IPS DF 6.9 (cell line): Measurements from ENCODE around the gene NKIRAS1.
"Not testable (repeated sequence)": the region's sequence is repeated elsewhere in the genome, so short reads cannot be mapped to it uniquely, and the experiment has no call there.

Source experiments
- DNase-seq: peaks from one replicate; pipeline ENCODE4 v3.0.0-alpha.2; 2013; ENCODE audit warnings: low read depth, low spot score
- H3K27ac ChIP-seq: one replicate; pipeline ENCODE4 v1.5.1; 2013; ENCODE audit warnings: low read length, control low read depth
- H3K27me3 ChIP-seq: 2 replicates; pipeline ENCODE4 v1.6.1; 2013; ENCODE audit warnings: mild to moderate bottlenecking, low read length; ENCODE audit not compliant: control insufficient read depth, insufficient read depth
- H3K36me3 ChIP-seq: 2 replicates; pipeline ENCODE4 v1.6.1; 2013; ENCODE audit warnings: low read length; ENCODE audit not compliant: control insufficient read depth, insufficient read depth
- H3K4me1 ChIP-seq: 2 replicates; pipeline ENCODE4 v1.6.1; 2013; ENCODE audit warnings: low read length; ENCODE audit not compliant: control insufficient read depth, insufficient read depth
- H3K4me3 ChIP-seq: 2 replicates; pipeline ENCODE4 v1.5.1; 2013; ENCODE audit warnings: mild to moderate bottlenecking, low read length
- H3K9me3 ChIP-seq: 2 replicates; pipeline ENCODE4 v1.6.1; 2013; ENCODE audit warnings: low read length, inconsistent platforms; ENCODE audit not compliant: control insufficient read depth, insufficient read depth
- WGBS: extraction: QIAGEN DNeasy Blood & Tissue Kit; methylation state at CpG from one replicate; pipeline ENCODE4 v1.1.7; 2013; ENCODE audit warnings: mixed read lengths, missing lambda C conversion rate; ENCODE audit not compliant: insufficient read length, insufficient coverage; 5-methylcytosine and 5-hydroxymethylcytosine counted together

Gene NKIRAS1

DNA sequence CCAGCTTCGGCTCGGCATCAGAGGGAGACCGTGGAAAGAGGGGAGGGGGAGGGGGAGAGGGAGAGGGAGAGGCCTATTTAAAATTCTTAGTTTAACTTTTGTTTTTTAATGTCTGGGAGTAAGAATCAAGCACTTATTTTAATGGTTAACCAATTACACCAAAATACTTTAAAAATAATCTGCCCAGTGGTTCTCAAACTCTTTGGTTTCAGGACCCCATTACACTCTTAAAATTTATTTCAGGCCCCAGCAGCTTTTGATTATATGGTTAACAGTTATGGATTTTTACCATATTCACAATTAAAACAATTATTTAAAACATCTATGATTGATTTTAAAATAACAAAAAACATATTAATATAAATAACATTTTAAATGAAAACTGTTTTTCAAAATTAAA lies 44.5 kb downstream of the NKIRAS1 start:
- no peaks in the 10 kb centered on the region for H3K36me3 ChIP-seq
- no peak overlapping the region for H3K4me3 ChIP-seq
- no peak for DNase-seq
- H3K27me3 ChIP-seq, result no peaks in the 10 kb centered on the region
- H3K9me3 ChIP-seq, result no peaks in the 10 kb centered on the region
- no CpG with 5 or more reads among the region's 3 CpGs for WGBS
- no peak overlapping the region for H3K27ac ChIP-seq
- no peaks in the 10 kb centered on the region for H3K4me1 ChIP-seq

DNA sequence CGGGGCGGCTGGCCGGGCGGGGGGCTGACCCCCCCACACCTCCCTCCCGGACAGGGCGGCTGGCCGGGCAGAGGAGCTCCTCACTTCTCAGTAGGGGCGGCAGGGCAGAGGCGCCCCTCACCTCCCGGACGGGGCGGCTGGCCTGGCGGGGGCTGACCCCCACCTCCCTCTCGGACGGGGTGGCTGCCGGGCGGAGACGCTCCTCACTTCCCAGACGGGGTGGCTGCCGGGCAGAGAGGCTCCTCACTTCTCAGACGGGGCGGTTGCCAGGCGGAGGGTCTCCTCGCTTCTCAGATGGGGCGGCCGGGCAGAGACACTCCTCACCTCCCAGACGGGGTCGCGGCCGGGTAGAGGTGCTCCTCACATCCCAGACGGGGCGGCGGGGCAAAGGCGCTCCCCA lies 45.4 kb downstream of the NKIRAS1 start:
- WGBS, result no CpG with 5 or more reads among the region's 34 CpGs
- H3K4me3 ChIP-seq, H3K4me1 ChIP-seq, H3K36me3 ChIP-seq, H3K27ac ChIP-seq, DNase-seq, H3K9me3 ChIP-seq, H3K27me3 ChIP-seq: not testable (repeated sequence)

DNA sequence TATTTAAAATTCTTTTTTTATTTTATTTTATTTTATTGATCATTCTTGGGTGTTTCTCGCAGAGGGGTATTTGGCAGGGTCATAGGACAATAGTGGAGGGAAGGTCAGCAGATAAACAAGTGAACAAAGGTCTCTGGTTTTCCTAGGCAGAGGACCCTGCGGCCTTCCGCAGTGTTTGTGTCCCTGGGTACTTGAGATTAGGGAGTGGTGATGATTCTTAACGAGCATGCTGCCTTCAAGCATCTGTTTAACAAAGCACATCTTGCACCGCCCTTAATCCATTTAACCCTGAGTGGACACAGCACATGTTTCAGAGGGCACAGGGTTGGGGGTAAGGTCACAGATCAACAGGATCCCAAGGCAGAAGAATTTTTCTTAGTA lies 46.1 kb downstream of the NKIRAS1 start:
- not testable (repeated sequence) for DNase-seq, H3K27ac ChIP-seq, H3K27me3 ChIP-seq, H3K36me3 ChIP-seq, H3K4me1 ChIP-seq, H3K9me3 ChIP-seq, H3K4me3 ChIP-seq
- WGBS, result no CpG with 5 or more reads among the region's 5 CpGs

DNA sequence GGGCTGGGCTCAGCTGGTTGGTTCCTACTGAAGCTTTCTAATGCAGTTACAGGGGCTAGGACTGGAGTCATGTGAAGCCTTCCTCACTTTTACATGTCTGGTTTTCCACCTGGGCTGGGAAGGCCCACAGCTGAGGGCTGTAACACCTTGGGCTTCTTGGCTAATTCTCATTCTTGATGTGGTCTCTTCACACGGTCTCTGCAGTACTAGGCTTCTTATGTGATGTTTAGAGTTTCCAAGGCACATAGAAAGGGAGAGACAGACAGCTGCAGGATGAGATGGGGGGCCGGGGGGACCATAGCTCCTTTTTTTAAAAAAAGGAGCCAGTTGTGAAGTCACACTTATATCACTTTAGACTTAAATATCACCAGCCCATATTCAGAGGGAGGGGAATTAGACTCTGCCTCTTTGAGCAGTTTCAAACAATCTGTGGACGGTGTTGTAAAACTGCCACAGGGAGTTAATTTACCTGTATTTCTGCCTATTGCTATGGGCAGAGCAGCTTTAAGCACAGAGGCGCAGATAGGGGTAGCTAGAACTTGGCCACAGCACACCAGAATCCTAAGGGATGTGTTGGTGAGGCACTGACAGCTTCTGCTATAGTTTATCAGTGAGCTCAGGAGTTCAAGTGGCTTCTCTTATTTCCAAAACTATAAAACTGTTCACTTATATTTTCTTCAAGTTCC lies 46.7 kb downstream of the NKIRAS1 start:
- Histone ChIP-seq H3K27ac (no peak overlapping the region), H3K4me1 (peaks cover 3% of the 10 kb centered on the region; the same call in 1 of the 2 replicates), H3K36me3 (no peaks in the 10 kb centered on the region), H3K27me3 (no peaks in the 10 kb centered on the region), H3K9me3 (no peaks in the 10 kb centered on the region), H3K4me3 (no peak overlapping the region)
- WGBS, result no CpG with 5 or more reads among the region's 4 CpGs
- DNase-seq, result no peak

DNA sequence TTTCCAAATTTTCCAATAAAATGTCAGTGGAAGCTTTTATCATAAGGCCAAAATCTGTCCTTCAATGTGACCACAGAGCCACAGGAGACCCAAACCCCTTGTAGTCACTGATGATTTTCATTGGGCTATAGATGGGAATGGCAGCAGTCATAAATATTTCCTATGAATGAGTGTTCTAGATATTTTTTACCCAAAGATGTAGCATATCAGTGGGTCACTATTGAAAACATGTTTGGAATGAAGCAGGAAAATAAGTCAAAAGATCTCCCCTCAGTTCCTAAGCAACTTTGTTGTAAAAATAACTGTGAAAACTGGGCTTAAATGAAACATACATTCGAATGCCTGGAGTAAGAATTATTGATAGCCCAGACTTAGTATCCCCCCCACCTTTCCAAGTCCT lies 49.0 kb downstream of the NKIRAS1 start:
- no peak overlapping the region for H3K4me3 ChIP-seq
- H3K36me3 ChIP-seq, result no peaks in the 10 kb centered on the region
- H3K27me3 ChIP-seq, result no peaks in the 10 kb centered on the region
- H3K4me1 ChIP-seq, result peaks cover 3% of the 10 kb centered on the region; the same call in 1 of the 2 replicates
- no peaks in the 10 kb centered on the region for H3K9me3 ChIP-seq
- no CpG with 5 or more reads among the region's 1 CpG for WGBS
- DNase-seq, result no peak
- no peak overlapping the region for H3K27ac ChIP-seq

DNA sequence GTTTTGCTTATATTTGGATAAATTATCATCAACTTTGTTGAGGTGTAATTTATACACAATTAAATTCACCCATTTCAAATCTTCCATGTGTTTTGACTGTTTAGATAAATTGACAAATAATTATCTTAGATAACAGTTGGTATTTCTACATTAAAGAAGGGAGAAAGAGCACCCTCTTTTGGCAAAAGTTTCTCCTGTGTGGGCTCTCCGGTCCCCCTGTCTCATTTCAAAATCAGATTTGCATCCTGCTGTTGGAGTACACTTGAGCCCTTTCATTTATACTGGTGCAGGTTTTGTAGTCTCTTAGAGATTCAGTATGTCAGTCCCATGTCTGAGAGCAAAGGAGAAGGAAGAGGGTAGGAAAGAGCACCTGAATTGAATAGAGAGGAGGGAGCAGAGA lies 49.4 kb downstream of the NKIRAS1 start:
- H3K27ac ChIP-seq, result no peak overlapping the region
- H3K9me3 ChIP-seq, result no peaks in the 10 kb centered on the region
- peaks cover 3% of the 10 kb centered on the region; the same call in 1 of the 2 replicates for H3K4me1 ChIP-seq
- no peaks in the 10 kb centered on the region for H3K36me3 ChIP-seq
- H3K4me3 ChIP-seq, result no peak overlapping the region
- WGBS, result no CpG with 5 or more reads among the region's 1 CpG
- H3K27me3 ChIP-seq, result no peaks in the 10 kb centered on the region
- no peak for DNase-seq

DNA sequence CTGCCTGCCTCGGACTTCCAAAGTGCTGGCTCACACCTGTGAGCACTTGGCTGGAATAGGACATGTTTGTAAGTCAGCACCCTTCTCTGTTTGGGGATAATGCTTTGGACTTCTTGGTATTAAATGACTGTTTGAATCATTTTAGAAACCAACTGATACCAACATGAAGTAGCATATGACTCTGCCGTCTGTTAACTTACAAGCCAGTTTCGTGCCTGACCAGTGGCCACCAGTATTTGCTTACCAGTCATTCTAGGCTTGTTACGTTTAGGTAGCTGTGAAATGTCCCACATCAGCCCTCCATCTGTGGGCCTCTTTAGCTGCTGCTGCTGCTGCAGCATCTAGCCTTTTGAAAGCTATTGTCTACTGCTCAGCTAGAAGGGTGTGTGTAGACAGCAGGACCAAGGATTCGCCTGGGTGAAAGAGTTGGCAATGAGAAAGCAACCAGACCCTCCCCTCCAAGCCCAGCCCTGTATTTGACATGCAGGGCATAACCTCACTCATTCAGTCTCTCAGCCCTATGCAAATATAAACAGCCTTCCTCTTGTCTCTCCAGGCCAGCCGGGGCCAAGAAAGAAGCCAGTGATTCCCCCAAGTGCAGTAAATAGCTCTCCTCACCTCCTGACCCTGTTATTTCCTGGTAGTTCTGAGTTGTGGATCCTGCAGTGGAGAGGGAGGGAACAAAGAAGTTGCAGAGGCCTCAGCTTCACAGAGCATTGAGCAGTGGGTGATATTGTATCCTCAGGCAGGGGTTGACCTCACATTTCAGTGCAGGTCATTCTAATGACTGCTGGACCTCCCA lies 51.0 kb downstream of the NKIRAS1 start:
- no CpG with 5 or more reads among the region's 6 CpGs for WGBS
- H3K27me3 ChIP-seq, result no peaks in the 10 kb centered on the region
- H3K36me3 ChIP-seq, result peaks cover 3% of the 10 kb centered on the region; the same call in 1 of the 2 replicates
- H3K4me1 ChIP-seq, result peaks cover 3% of the 10 kb centered on the region; the same call in 1 of the 2 replicates
- no peaks in the 10 kb centered on the region for H3K9me3 ChIP-seq
- DNase-seq, result no peak
- no peak overlapping the region for H3K4me3 ChIP-seq
- H3K27ac ChIP-seq, result no peak overlapping the region

DNA sequence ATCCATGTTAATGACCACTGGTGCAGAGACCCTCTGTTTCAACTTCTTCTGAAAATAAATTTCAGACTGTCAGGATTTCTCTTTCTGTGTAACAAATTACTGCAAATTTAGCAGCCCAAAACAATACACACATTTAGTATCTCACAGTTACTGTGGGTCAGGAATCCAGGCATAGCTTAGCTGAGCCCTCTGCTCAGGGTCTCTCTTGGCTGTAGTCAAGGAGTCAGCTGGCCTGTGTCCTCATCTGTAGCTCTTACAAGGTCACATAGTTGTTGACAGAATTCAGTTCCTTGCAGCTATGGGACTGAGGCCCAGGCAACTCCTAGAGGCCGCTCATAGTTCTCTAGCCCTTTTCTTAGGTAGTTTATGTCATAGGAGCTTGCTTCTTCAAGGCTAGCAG lies 51.9 kb downstream of the NKIRAS1 start:
- no peak for DNase-seq
- H3K27me3 ChIP-seq, result no peaks in the 10 kb centered on the region
- H3K4me1 ChIP-seq, result peaks cover 3% of the 10 kb centered on the region; the same call in 1 of the 2 replicates
- H3K27ac ChIP-seq, result no peak overlapping the region
- H3K9me3 ChIP-seq, result no peaks in the 10 kb centered on the region
- no peak overlapping the region for H3K4me3 ChIP-seq
- WGBS, result no CpG with 5 or more reads among the region's 1 CpG
- H3K36me3 ChIP-seq, result peaks cover 3% of the 10 kb centered on the region; the same call in 1 of the 2 replicates

DNA sequence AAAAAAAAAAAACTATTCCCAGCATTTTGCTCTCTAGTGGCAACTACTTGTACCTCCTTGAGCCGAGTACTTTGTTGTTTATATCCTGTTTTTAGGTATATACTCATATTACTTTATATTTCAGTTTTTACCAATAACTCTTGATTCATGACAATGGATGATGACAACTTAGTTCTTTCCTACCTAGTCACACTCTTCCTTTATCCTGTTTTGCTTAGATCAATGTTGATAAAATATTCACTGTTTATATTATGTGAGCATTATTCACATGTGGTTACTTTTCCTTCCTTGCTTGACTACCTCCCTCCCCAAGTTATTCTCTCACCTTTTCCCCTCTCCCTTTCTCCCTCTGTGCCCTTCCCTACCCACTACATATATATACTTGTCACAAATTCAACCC lies 53.7 kb downstream of the NKIRAS1 start:
- Histone ChIP-seq H3K4me3 (no peak overlapping the region), H3K27me3 (no peaks in the 10 kb centered on the region), H3K36me3 (peaks cover 3% of the 10 kb centered on the region; the same call in 1 of the 2 replicates), H3K4me1 (peaks cover 3% of the 10 kb centered on the region; the same call in 1 of the 2 replicates), H3K27ac (no peak overlapping the region), H3K9me3 (no peaks in the 10 kb centered on the region)
- no peak for DNase-seq
- WGBS, result no CpG with 5 or more reads among the region's 1 CpG

DNA sequence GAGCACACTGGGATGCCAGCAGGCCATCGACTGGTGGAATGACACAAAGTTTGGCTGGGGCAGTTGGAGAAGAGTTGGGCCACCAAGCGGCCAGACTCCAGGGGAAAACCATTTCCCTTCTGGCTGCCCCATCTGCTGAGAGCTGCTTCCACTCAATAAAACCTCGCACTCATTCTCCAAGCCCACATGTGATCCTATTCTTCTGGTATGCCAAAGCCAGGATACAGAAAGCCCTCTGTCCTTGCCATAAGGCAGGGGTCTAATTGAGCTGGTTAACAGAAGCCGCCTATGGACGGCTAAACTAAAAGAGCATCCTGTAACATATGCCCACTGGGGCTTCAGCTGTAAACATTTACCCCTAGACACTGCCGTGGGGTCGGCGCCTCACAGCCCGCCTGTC lies 55.1 kb downstream of the NKIRAS1 start:
- H3K4me3 ChIP-seq, result no peak overlapping the region
- WGBS, result no CpG with 5 or more reads among the region's 9 CpGs
- H3K9me3 ChIP-seq, result no peaks in the 10 kb centered on the region
- peaks cover 3% of the 10 kb centered on the region; the same call in 1 of the 2 replicates for H3K4me1 ChIP-seq
- no peak overlapping the region for H3K27ac ChIP-seq
- H3K27me3 ChIP-seq, result no peaks in the 10 kb centered on the region
- H3K36me3 ChIP-seq, result peaks cover 3% of the 10 kb centered on the region; the same call in 1 of the 2 replicates
- DNase-seq, result no peak
